Mesenteric fat pad (tissue), 1 donor: ENCODE measurements around the gene EVI5L. TPM values are rescaled to one million over a fixed set of nuclear protein-coding genes. Genes with fewer than 3 reads are reported as not detected.
A peak's percentile ranks its signal among the peaks of the same experiment; 100 is the strongest.

Experiments used
- DNase-seq: peaks from one replicate; pipeline ENCODE4 v3.0.0-alpha.2; 2020; ENCODE audit warnings: low spot score
- long read RNA-seq: library from polyadenylated mRNA; unstranded; transcript quantifications from one replicate; pipeline ENCODE4 v2.0.0, GENCODE V29; 2020
- total RNA-seq: library from RNA; stranded (reverse); fragmentation: NEBNext Ultra II Directional; extraction: Animal tissue kit (Norgen Biotek cat#: 25700); gene quantifications from one replicate; pipeline ENCODE4 v1.2.1, GENCODE V29; 2021
- donor health status: DM: yes; HTN: yes; CAD: no.

Gene EVI5L
- 15.4 TPM for total RNA-seq
- long read RNA-seq, partial matches to known transcripts, result 1 of 8 reads
- long read RNA-seq, other reads (novel, unspliced or antisense), result 7 of 8 reads

DNA sequence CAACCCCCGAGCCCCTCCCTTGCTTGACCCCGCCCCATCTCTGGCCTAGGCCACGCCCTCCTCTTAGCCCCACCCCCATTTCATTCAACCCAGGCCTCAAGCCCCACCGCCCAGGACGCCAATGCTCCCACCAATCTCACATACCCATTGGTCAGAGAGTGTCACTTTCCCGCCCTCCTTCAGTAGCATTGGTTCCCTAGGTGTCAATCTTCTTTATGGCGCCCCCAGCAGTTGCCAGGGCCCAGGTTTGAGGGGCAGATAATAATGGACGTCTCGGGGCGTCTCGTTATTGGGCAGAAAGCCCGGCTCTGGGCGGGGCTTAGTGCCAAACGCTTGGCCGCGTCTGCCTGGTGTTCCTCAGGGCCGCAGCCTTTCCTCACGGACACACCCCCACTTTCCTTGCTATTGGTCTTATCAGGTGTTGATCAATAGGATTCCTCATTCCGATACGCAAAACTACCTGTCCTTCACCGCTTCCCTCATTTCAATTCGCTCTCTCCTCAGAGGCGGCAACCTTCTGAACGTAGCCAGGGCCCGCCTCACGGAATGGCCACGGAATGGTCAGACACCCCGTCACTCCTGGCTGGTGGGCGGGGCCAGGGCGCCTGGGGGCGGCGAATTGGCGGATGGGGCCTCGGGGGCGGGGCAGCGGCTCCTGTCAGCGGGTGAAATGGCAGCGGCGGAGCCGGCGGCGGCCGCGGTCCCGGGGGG, at the start of gene EVI5L:
Gene EVI5L, plus strand, starts transcription at position 658 of the 711 bp plus-strand sequence. CDS start 16,325 bp downstream, outside the sequence.
- peak; percentile 100 for DNase-seq

DNA sequence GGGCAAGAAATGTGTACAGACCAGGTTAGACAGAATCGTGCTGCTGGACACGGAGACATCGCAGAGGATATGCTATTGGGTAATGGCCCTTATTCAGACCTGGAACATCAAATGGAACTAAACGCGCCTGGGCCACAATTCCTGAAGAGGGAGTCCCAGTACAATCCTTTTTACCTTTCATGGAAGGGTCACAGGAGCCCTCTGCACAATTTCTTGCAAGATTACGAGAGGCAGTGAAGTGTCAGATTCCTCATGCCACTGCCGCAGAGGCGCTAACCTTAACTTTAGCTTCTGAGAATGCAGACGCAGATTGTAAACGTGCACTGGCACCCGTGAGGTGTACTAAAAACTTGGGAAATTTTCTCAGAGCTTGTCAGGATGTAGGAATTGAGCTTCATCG, 48.9 kb upstream of the EVI5L start:
- peak; percentile 33 for DNase-seq

DNA sequence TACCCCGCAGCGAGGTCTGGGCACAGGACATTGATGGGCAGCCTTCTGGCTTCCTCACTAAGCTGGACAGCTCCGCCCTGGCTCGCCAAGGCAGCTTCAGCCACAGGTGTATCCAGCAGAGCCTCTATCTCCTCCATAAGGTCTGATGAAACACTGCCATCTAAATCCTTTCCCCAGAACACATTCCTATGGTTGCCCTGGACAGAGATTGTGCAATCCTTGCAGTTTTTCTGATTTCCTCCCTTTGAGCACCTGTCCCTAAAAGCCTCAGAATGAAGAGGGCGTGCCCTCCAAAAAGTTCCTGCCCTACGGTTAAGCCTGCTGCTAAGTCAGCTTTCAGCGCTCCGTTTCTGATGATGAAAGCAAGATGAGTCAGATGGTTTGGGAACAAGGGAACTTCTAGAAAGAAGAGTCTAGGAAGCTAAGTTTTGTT, 46.0 kb upstream of the EVI5L start:
- peak; percentile 62 for DNase-seq

DNA sequence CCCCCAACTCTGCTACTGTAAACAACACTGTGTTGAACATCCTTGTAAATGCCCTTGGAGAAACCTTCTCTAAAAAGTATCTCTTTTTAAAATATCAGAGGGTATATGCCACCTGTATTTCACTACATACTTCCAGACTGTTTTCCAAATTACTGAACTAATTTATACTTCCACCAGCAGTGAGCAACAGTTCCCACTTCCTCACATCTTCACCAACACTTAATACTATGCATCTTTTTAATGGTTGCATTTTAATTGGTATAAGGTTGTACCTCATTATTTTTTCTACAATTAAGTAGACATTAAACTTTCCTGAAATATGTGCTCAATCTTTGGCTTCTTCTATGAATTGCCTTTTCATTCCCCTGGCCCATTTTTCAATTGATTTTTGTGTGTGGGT, 45.2 kb upstream of the EVI5L start:
- no peak for DNase-seq

DNA sequence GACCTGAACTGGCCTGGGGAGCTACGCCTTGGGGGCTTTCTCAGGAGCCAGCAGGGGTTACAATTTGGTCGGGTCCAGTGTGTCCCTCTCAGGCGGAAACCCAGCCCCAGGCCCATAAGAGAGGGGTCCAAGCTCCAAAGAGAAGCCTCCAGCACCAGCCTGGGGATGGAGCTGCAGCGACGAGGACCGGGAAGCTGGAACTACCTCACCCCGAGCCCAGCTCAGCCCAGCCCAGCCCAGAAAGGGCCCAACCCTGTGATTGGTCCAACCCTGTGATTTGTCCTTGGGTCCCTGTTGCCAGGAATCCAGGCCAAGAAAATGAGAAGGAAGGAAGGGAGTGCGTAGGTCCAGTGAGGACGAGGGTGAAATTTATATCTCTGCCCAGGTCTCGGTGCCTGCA, 42.9 kb upstream of the EVI5L start:
- peak; percentile 68 for DNase-seq

DNA sequence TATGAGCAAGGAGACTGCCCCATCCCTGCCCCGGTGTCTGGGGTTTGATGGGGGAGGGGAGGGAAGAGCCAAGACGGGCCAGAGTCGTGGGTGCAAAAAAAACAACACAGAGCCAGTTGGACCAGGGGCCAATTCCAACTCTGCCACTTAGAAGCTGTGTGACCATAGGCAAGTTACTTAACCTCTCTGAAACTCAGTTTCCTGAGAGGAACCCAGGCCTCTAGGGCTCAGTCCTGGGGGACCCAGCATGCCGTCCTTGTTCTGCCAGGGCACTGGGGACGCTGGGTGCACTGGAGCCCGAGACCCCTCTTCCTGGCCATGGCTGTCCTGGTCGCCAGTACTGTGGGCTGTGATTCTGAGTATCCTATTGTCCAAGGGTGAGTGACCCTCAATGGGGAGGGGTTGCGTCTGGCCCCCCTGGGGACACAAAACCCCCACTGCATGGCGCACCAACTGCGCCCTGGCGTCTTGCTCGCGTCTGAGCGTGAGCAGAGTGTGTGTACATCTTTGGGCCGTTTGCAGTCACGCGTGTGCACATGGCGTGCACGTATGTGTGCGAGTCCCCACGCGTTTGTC, 42.3 kb upstream of the EVI5L start:
- no peak for DNase-seq

DNA sequence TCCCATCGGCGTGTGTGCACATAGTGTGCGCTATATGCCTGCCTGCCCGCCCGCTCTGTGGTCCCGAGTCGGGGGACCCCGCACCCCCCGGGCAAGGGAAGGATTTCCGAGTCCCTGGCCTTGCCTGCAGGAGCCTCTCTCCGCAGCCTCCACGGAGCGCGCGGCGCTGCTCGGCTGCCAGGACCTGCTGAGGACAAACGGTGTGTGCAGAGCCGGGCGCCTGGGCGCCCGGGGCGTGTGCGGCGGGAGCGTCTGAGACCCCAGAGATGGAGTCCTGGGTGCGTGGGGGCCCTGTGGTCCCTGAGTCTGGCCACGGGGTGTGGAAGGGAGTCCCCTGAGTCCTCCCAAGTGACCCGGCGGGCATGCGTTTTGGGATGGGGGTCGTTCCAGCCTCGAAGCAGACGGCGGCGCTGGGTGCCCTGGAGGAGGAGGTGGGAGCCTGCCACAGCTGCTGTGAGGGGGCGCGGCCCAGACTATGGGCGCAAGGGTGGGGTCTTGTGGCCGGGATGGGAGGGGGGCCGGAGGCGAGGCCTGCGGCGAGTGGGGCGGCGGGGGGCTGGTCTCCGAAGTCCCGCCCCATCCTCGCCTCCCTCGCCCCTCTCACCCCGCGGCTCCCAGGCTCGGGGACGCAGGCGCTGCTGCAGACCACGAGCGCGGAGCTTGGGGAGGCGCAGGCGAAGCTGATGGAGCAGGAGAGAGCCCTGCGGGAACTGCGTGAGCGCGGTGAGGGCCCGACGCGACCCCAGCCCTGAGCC, 41.7 kb upstream of the EVI5L start:
- DNase-seq, result peak; percentile 71

DNA sequence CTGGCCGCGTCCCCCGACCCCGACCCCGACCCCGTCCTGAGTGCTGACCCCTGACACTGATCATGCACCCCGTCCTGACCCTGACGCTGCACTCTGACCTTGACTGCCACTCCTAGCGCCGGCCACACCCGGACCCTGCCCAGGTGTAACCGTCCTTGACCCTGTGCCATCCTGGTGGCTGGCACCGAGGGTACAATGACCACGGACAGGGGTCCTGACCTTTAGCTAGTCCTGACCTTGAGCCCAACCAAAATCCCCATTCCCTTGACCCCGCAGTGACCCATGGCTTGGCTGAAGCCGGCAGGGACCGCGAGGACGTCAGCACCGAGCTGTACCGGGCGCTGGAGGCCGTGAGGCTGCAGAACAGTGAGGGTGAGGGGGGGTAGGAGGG, 41.1 kb upstream of the EVI5L start:
- peak; percentile 43 for DNase-seq

DNA sequence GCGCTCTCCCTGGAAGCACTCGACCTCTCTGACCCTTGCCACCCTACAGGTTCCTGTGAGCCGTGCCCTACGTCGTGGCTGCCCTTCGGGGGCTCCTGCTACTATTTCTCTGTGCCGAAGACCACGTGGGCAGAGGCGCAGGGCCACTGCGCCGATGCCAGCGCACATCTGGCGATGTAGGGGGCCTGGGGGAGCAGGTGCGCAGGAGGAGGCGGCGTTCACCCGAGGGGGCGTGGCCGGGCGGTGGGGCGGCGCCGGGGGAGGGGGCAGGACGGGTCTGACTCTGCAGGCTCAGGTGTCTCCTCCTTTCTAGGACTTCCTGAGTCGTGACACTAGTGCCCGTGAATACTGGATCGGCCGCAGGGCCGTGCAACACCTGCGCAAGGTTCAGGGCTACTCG, 40.6 kb upstream of the EVI5L start:
- DNase-seq, result peak; percentile 83

DNA sequence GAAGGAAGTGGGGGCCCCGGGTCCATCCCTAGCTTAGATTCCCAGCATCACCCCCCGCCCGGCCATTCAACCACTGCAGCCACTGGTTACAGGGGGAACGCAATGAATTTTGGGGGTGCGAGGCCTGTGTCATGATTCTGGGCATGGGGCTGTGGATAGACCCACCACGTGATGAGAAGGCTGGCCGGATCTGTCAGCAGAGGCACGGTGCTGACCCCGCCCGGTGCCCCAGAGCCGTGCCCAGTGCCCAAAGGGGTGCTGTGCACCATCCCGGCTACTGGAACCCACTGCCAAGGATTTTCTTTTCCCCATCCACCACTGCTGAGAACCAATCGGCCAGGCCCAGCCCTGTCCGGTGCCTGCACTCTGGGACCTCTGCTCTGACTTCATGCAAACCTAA, 39.6 kb upstream of the EVI5L start:
- peak; percentile 77 for DNase-seq

DNA sequence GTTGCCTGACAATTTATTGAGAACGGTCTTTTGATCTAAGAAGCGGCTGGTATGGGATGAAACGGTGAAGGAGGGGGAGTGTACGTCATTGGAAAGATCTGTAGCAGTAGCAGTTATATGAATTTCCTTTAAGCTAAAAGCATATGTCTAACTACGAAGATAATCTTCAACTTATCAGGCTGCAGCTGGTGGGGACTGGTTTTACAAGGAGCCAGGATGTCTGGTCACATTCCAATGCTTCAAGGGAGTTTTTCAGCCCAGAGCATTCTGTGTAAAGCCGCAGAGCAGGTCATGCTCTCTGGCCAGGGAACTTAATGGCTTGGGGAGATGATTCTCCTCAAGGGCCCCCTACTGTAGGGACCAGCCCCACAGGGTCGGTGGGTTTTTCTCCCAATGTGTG, 37.7 kb upstream of the EVI5L start:
- DNase-seq, result no peak

DNA sequence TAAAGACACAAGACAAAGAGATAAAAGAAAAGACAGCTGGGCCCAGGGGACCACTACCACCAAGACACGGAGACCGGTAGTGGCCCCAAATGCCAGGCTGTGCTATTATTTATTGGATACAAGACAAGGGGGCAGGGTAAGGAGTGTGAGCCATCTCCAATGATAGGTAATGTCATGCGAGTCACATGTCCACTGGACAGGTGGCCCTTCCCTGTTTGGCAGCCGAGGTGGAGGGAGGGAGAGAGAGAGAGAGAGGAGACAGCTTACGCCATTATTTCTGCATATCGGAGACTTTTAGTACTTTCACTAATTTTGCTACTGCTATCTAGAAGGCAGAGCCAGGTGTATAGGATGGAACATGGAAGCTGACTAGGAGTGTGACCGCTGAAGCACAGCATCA, 37.3 kb upstream of the EVI5L start:
- peak; percentile 20 for DNase-seq

DNA sequence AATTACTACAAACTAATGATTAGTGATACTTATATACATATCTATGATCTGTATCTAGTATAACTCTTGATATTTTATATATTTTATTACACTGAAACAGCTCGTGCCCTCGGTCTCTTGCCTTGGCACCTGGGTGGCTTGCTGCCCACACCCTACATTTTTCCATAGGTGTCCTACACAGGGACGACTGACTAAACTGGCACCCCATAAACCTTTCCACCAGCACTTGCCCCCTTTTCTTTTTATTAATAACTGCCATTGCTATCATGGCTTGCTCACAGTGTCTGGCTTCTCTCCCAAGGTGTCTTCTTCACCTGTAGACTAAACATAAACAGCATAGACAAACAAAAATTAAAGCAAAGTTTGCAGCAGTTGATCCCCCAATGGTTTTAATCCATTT, 36.5 kb upstream of the EVI5L start:
- no peak for DNase-seq

DNA sequence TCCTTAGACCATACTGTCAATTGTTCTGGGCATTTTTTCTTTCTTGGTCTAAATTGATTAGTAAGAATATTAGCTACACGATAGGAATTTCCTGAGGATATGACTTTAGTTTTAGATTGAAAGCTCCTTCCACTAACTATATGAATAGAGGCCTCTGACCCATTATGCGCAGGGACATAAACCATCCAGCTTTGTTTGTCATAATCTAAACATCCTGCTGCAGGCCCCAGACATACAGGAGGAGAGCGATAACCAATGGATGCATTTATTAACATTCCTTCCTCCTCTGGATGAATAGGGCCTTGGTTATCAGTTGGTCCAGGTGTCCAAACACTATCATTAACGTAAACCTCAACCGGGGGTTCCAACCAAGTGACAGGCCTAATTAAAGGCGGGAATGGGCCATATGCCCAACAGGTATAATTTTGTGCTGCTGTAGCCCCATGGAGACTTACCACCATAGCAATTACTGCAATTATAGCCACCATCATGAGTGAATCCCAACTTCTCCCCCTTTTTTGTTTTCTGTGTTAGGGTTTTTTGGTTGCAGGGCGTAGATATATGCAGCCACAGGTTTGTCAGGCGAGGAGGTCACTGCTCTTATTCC, 34.4 kb upstream of the EVI5L start:
- no peak for DNase-seq

DNA sequence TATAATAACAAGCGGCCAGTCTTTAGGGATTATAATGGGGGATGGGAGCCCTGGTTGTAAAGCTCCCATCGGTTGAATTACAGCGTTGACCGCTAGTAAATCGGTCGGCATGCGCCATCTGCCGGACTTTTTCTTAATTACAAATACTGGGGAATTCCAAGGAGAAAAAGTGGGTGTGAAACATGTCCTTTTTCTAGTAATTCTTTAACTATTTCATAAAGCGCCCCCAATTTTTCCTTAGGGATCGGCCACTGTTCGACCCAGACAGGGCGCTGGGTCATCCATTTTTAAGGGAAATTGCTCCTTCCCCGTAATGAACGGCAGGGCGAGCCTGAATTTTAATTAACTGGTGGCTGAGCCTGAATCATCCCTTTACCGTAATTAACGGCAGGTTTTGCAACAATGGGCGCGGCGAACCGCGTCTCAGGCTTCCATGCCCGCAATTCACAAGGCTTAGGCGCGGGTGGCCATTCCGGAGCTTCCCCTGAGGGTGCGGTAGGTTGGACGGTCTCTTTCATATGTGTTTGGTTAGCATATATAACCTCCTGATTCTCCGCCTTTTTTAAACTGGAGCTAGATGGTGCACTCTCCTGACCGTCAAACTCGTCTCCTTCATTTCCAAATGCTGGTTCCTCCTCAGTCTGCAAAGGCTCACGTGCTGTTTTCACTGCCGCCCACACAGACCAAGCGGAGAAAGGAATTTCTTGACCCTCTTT, 30.2 kb upstream of the EVI5L start:
- DNase-seq, result peak; percentile 88

DNA sequence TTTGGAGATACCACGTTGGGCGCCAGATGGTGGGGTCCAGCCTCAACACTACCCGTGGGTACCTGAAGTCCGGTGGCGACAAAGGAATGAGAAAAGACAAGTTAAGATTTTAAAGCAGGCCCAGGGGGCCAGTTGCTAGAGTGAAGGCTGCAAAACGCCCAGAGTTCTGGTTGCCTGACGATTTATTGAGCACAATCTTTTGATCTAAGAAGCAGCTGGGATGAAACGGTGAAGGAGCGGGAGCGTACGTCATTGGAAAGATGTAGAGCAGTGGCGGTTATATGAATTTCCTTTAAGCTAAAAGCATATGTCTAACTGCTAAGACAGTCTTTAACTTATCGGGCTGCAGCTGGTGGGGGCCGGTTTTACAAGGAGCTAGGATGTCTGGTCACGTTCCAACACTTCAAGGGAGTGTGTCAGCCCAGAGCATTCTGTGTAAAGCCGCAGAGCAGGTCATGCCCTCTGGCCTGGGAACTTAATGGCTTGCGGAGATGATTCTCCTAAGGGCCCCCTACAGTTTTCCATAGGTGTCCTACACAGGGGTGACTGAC, 28.9 kb upstream of the EVI5L start:
- DNase-seq, result peak; percentile 16

DNA sequence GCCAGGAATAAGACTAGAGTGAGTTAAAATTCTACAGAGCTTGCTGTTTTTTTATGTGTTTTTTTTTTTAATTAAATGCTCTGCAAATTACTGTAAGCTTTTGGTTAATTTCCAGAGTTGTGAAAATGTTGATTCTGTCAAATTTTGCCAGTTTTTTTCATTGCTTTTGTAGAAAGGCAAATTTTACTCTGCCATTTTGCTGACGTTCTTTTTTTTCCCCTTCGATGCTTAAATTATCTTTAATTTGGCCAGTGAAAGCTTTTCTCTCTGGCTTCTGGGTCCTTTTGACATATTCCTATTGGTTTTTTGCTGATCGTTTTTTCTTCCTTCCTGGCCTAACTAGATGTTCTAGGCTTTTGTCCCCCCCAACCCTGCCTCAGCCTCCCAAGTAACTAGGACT, 23.8 kb upstream of the EVI5L start:
- no peak for DNase-seq

DNA sequence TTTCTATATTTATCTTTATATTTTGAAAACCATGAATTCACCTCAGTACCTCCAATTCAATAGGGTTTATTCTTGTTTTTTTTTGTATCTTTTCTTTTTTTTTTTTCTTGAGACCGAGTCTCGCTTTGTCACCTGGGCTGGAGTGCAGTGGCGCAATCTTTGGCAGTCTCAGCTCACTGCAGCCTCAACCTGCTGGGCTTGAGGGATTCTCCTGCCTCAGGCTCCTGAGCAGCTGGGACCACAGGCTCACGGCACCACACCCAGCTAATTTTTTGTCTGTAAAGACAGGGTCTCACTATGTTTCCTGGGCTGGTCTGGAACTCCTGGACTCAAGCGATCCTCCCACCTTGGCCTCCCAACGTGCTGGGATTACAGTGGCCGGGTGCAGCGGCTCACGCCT, 23.1 kb upstream of the EVI5L start:
- peak; percentile 51 for DNase-seq

DNA sequence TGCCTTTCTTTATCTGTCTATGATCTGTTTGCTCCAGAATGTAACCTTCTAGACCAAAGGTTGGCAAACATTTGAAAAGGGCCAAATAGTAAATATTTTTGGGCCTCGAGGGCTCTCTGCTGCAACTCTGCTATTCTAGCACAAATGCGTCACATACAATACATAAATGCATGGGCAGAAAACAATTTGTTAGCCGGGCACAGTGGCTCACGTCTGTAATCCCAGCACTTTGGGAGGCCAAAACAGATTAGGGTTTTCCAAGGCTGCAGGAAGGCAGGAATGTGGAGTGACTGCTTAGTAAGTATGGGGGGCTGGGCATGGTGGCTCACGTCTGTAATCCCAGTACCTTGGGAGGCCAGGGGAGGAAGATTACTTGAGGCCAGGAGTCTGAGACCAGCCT, 21.9 kb upstream of the EVI5L start:
- DNase-seq, result peak; percentile 64

DNA sequence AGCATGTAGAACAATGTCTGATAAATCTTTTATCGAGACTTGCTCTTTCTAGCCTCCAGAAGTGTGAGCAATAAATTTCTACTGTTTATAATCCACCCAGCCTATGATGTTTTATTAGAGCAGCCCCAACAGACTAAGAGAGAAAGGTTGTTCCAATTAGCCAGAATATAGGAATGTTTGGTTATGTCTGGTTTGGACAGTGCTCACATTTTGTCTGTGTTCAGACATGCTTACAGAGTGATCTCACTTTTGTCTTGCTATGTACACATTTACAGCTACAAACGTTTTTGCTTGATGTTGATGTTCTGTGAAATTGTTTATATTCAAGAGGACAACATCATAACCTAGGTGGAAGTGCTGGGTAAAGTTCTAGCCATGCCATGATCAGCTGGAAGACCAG, 18.0 kb upstream of the EVI5L start:
- DNase-seq, result no peak

DNA sequence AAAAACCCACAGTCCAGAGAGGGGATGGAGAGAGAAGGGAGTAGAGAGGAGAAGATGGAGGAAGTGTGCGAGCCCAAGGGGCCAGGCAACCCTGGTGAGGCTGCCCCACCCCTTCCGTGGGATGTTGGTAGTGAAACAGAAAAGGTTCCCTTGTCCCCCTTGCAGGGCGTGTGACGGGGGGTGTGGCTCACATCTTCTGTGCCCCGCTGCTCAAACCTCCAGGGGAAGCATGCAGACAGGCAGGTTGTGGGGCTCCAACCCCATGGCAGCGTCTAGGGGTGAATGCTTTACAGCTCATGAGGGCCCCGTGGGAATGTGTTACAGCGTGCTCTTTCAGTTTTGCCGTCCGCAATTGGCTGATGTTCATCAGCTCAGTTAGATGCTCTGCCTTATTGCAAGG, 14.7 kb upstream of the EVI5L start:
- DNase-seq, result no peak
